VCaP (cell line): ENCODE data around the gene ADGRD1.
"Not testable (repeated sequence)": the region's sequence is repeated elsewhere in the genome, so short reads cannot be mapped to it uniquely, and the experiment has no call there.

Experiments used
- H3K27ac ChIP-seq: fragments of 450-650 bp; 2 replicates; pipeline ENCODE4 v1.5.1; 2017
- TF ChIP-seq, protein P1 (sequence below): fragments of 450-650 bp; conservative IDR thresholded peaks from 2 replicates; pipeline ENCODE4 v1.5.1; 2017; ENCODE audit warnings: mild to moderate bottlenecking, moderate library complexity

The ADGRD1 gene

DNA sequence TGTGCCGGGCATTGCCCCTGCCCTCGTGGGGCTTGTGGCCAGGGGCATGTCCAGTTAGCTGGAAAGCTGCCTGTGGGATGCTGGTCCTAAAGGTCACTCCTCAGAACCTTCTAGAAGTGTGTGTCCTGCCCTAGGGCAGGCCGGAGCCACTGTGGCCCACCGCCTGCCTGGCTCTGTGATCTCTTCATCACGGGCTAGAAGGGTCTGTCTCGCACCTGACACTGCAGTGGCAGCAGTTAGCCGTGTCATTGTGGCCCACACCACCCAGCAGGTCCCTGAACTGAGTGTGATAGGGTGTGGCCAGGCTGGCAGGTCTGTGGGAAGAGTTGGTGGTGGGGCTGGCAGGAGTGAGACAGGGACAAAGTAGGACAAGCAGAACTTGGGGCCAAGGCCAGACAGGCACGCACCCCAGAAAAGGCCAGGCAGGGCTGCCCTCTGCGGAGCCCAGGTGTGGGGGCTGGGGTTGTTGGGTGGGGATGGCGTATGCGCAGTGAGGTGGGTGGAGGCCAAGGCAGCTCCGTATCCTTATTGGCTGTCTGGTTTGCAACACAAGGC, 41.2 kb downstream of the ADGRD1 start:
- H3K27ac ChIP-seq = no peak overlapping the region
- TF ChIP-seq, protein P1, sequence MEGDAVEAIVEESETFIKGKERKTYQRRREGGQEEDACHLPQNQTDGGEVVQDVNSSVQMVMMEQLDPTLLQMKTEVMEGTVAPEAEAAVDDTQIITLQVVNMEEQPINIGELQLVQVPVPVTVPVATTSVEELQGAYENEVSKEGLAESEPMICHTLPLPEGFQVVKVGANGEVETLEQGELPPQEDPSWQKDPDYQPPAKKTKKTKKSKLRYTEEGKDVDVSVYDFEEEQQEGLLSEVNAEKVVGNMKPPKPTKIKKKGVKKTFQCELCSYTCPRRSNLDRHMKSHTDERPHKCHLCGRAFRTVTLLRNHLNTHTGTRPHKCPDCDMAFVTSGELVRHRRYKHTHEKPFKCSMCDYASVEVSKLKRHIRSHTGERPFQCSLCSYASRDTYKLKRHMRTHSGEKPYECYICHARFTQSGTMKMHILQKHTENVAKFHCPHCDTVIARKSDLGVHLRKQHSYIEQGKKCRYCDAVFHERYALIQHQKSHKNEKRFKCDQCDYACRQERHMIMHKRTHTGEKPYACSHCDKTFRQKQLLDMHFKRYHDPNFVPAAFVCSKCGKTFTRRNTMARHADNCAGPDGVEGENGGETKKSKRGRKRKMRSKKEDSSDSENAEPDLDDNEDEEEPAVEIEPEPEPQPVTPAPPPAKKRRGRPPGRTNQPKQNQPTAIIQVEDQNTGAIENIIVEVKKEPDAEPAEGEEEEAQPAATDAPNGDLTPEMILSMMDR = no peak

GRCh38 chr12:130995386-130995969, 41.8 kb downstream of the ADGRD1 start:
- not testable (repeated sequence) for H3K27ac ChIP-seq

DNA sequence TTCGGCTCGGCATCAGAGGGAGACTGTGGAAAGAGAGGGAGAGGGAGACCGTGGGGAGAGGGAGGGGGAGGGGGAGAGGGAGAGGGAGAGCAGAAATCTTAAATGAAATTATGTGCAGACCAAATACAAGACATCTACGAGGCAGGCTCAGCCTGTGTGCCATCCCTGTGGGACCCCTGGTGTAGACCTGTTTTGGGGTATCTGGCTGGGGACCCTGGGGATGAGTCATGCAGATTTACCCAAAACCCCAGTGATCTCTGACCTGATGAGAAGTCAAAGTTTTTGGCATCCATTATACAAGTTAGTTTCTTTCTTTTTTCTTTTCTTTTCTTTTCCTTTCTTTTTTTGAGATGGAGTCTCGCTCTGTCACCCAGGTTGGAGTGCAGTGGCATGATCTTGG, 44.4 kb downstream of the ADGRD1 start:
- TF ChIP-seq, protein P1 = no peak
- H3K27ac ChIP-seq = no peak overlapping the region

DNA sequence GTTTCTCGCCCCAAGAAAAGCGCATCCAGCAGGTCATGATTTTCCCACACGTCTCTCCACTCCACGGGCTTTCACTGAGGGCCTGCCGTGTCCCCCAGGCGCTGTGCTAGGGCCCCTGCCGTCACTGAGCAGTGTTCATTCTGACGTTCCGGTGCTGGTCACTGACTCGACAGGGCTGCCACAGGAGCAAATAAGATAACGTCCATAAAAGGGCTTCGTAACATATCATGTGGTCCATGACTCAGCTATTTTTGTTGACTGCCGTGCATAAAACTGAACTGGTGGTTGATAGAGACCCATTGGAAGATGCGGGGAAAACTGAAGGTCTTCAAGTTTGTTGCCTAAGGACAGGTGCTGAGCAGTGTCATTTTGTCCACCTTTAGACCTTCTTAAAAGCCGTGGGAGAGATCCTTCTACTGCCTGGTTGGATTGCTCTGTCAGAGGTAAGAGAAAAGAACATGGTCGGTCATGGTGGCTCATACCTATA, 46.3 kb downstream of the ADGRD1 start:
- no peak overlapping the region for H3K27ac ChIP-seq
- TF ChIP-seq, protein P1 = no peak

- TF ChIP-seq, protein P1 = no peak
- H3K27ac ChIP-seq = no peak overlapping the region
Measured at GRCh38 chr12:131001493-131001892, 47.8 kb downstream of the ADGRD1 start.

DNA sequence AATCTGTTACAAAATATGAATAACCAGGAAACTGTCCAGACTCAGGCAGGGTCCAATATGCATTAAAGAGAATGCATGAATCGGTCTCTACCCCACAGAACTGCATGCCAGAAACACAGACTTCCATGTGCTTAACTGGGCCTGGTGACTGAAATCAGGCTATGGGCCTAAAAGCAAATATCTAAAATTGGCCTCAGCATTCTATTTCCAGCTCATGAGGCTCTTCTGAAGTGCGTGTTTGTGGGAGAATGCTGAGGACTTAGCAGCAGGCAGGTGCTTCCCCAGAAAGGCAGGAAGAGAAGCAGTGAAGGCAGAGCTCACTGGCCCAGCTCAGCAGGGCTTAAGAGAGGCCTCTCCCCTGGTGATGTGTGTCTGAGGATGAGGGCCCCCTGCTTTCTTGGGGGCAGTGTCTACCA, 48.5 kb downstream of the ADGRD1 start:
- H3K27ac ChIP-seq = no peak overlapping the region
- TF ChIP-seq, protein P1 = no peak

DNA sequence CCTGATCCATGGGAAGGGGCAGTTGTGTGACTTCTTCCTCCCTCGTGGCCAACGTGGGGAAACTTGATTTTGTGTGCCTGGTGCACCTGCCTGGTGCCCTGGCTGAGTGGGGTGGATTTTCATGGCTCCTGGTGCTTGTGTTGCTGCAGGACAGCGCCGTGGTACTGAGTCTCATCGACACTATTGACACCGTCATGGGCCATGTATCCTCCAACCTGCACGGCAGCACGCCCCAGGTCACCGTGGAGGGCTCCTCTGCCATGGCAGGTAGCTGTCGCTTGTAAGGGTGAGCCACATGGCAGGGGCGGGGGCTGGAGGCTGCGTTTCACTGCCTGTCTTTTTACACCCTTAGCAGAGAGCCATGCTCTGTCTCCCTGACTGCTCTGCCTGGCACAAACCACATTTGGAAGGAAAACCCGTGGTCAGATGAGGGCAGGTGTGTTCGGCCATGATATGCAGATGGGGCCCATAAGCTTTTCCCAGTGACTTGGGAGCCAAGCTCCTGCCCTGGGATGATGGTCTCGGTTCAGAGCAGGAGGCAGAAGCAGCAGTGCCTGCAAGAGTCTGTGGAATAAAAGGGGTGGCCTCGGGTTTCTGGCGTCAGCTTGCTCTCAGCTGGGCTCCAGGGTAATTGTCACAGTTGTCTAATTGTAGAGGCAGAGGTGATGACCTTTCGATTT, 49.5 kb downstream of the ADGRD1 start:
- no peak overlapping the region for H3K27ac ChIP-seq
- TF ChIP-seq, protein P1 = no peak

- no peak overlapping the region for H3K27ac ChIP-seq
- TF ChIP-seq, protein P1 = no peak
Measured at GRCh38 chr12:131003716-131004045, 50.0 kb downstream of the ADGRD1 start.
